Measurements from ENCODE around the gene OXSR1.

DNA sequence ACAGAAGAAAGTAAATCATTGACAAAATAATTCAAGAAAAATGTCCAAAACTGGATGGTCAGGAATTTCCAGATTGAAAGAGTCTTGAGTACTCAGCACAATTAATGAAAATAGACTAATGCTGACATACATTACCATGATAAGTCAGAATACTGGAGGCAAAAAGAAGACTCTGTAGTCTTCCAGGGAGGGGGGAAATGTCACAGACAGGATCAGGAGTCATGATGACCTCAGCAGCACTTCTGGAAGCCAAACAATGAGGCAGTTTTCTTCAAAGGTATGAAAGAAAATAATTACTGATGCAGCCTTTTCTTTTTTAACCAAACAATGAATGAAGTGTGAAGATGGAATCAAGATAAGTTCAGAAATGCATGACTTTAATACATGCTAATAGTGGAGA lies 70.1 kb downstream of the OXSR1 start:
- TF ChIP-seq, protein P1, sequence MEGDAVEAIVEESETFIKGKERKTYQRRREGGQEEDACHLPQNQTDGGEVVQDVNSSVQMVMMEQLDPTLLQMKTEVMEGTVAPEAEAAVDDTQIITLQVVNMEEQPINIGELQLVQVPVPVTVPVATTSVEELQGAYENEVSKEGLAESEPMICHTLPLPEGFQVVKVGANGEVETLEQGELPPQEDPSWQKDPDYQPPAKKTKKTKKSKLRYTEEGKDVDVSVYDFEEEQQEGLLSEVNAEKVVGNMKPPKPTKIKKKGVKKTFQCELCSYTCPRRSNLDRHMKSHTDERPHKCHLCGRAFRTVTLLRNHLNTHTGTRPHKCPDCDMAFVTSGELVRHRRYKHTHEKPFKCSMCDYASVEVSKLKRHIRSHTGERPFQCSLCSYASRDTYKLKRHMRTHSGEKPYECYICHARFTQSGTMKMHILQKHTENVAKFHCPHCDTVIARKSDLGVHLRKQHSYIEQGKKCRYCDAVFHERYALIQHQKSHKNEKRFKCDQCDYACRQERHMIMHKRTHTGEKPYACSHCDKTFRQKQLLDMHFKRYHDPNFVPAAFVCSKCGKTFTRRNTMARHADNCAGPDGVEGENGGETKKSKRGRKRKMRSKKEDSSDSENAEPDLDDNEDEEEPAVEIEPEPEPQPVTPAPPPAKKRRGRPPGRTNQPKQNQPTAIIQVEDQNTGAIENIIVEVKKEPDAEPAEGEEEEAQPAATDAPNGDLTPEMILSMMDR (IDR thresholded peaks at IDR 0.05): no peak
- TF ChIP-seq POLR2A (IDR thresholded peaks at IDR 0.05) (no peak), EP300 (IDR thresholded peaks at IDR 0.05) (no peak)
